Measurements from ENCODE around the gene GPRC5A. TPM values are rescaled to one million over a fixed set of nuclear protein-coding genes. Genes with fewer than 3 reads are reported as not detected.
A peak's percentile ranks its signal among the peaks of the same experiment; 100 is the strongest.

GPRC5A gene
- polyA plus RNA-seq, 12 donors, result 1.4 to 11.0 (median 2.2) TPM; not detected in 1

DNA sequence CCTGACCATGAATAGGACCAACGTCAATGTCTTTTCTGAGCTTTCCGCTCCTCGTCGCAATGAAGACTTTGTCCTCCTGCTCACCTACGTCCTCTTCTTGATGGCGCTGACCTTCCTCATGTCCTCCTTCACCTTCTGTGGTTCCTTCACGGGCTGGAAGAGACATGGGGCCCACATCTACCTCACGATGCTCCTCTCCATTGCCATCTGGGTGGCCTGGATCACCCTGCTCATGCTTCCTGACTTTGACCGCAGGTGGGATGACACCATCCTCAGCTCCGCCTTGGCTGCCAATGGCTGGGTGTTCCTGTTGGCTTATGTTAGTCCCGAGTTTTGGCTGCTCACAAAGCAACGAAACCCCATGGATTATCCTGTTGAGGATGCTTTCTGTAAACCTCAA lies 17.3 kb downstream of the GPRC5A start:
- DNase-seq, result no peak

- DNase-seq, result no peak
Observed at GRCh38 chr12:12909228-12909994, 18.0 kb downstream of the GPRC5A start.

GRCh38 chr12:12909995-12910420 lies 18.6 kb downstream of the GPRC5A start:
- DNase-seq, result no peak

- DNase-seq, result no peak
Observed at GRCh38 chr12:12912711-12913110, 21.3 kb downstream of the GPRC5A start.

DNA sequence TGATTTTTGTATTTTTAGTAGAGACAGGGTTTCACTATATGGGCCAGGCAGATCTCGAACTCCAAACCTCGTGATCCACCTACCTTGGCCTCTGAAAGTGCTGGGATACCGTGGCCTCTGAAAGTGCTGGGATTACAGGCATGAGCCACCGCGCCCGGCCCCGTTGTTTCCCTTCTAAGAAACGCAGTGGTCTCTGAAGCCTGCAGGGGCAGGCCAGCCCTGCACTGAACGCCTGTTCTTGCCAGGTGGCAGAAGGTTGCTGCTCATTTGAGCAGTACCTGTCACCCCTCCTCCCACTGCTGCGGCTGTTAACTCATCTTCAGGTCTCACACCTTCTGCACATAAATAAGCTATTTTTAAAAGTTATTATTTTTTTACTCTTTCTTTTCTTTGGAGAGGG lies 24.3 kb downstream of the GPRC5A start:
- DNase-seq, result no peak

GRCh38 chr12:12916135-12916944 lies 25.0 kb downstream of the GPRC5A start:
- peak; percentile 94 for DNase-seq

GRCh38 chr12:12917517-12917916 lies 26.2 kb downstream of the GPRC5A start:
- no peak for DNase-seq

DNA sequence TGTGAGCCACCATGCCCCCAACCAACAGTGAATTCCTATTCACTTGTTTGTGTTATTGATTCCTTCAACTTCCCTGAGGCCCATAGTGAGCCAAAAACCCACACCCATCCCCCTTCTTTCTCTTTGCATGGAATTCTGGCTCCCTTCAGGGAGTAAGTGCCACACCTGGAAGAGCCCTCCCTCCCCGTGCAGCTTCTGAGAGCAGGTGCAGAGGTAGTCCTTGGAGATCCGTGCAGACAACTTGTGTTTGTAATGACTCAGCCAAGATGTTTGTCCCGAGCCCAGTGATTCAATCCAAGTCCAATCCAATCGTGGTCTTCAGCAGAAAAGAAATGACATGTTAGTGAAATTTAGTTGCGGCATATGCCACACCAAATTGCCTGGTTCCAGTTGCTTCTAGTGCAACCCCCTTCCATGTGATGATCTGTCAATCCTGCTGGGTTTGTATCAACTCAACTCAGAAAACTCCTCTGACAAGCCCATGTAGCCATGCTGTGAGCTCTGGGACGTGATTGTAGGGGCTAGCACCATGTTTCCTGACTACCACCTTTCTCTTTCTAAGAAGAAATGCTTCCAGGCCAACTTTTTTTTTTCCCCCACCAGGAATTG lies 27.5 kb downstream of the GPRC5A start:
- no peak for DNase-seq

- DNase-seq, result no peak
Observed at GRCh38 chr12:12919666-12920435, 28.5 kb downstream of the GPRC5A start.

GRCh38 chr12:12922191-12922616 lies 30.8 kb downstream of the GPRC5A start:
- DNase-seq, result no peak

DNA sequence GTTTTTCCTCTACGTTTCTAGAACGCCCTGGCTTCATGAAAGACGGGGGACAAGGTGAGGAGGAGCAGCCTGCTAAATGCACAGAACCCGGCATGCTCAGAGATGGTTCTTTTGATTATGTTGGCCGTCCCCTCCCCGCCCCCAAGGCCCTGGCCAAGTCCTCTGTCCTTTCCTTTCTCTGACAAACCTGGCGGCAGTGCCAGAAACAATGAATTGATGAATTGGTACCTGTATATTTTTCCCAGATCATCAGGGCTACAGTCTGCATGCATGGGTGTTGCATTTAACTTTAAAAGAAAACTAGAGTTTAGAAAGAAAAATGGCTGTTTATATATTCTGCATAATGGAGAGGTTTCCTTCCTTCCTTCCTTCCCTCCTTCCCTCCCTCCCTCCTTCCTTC lies 31.6 kb downstream of the GPRC5A start:
- no peak for DNase-seq

DNA sequence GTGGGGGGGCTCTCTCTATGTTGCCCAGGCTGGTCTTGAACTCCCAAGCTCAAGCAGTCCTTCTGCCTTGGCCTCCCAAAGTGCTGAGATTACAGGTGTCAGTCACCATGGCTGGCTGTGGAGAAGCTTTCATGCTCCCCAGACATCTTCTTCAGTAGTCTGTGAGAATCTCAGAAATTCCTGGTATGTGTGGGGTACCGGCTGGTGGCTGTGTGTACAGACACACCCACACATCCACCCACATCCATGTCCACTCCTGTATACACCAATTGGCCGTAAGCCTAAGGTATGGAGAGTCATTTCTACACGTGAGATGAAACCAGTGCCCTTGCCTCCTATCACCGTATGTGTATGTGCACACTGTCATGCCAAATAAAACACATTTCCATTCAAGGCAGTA lies 32.8 kb downstream of the GPRC5A start:
- DNase-seq, result no peak

- DNase-seq, result peak; percentile 68
Observed at GRCh38 chr12:12925388-12925787, 34.0 kb downstream of the GPRC5A start.

DNA sequence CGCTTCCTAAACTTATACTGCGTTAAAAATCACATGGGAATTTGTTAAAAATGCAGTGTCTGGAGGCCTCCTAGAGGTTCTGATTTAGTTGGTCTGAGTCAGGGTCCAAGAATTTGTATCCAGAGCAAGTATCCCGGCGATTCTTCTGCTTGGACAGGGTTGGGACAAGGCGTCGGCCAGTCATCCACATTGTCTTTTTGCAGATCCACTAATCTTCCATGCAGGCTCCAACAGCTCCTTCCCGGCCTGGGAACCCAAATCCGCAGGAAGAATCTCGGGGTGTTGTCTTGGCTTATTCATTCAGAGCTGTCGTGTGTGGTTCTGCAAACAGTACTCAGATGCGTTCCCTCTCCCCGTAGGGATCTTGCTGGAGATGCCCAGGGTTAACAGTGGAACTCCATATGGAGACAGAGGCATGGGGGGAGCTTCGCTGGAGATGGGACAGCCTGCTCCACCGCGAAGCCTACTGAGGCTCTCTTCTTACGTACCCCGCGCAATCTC lies 35.3 kb downstream of the GPRC5A start:
- no peak for DNase-seq

GRCh38 chr12:12927211-12928079 lies 36.1 kb downstream of the GPRC5A start:
- no peak for DNase-seq

GRCh38 chr12:12929696-12930095 lies 38.3 kb downstream of the GPRC5A start:
- DNase-seq, result no peak

- no peak for DNase-seq
Observed at GRCh38 chr12:12930633-12931219, 39.4 kb downstream of the GPRC5A start.

- no peak for DNase-seq
Observed at GRCh38 chr12:12933742-12934141, 42.4 kb downstream of the GPRC5A start.

DNA sequence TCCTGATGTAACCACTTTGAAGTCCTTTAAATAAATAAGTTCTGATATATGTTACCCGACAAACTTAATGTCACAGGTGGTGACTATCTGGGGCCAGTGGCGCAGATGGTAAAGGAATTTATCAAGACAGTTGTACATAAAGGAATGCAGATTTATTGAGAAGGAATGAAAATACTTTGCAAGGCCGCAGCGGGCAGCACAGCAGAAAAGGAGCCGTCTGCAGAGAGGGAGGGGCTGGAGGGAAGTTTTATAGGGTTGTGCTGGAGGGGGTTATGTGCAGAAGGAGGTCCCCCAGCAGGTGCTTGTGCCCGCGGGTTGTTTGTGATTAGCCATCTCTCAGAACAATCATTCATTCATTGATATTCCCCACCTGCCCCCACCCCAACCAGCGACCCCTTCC lies 43.2 kb downstream of the GPRC5A start:
- DNase-seq, result no peak

DNA sequence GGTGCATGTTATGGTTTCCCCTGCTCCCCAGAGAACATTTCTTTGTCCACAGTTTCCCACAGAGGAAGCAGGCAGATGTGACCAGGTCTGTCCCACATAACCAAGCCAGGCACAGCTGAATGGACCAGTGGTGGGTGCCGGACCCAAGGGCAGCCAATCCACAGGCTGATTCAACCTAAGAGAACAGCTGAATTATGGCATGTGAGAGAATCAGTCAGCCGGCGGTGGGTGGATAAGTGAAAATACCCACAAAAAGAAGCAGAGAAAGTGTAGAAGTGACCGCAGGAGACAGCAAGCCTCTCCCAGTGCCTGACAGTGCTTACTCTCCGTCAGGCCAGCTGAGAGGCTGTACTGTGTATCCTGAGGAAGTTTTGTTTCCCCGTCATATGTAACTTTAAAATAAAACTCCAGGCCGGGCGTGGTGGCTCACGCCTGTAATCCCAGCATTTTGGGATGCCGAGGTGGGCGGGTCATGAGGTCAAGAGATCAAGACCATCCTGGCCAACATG lies 45.7 kb downstream of the GPRC5A start:
- no peak for DNase-seq

All from muscle of arm (tissue), 12 donors.